Cardiac muscle cell (in vitro differentiated cells and primary cell): ENCODE results near the gene ASIC4. TPM values are rescaled to one million over a fixed set of nuclear protein-coding genes. Genes with fewer than 3 reads are reported as not detected.

ENCODE experiments used
- DNase-seq, 2 donors: peaks; one replicate each; pipeline versions ENCODE4 v3.0.0 to v3.0.0-alpha.2; 2010 to 2017; ENCODE audit warnings: low read depth in 1 of 2, low spot score in 1 of 2
- H3K27ac ChIP-seq: fragments of 200-600 bp; sonication (generic); 2 replicates; pipeline ENCODE4 v1.5.1; 2016
- H3K27me3 ChIP-seq: fragments of 200-600 bp; sonication (generic); 2 replicates; pipeline ENCODE4 v1.6.0; 2016; ENCODE audit warnings: control low read depth
- H3K36me3 ChIP-seq: fragments of 200-600 bp; sonication (generic); 2 replicates; pipeline ENCODE4 v1.5.1; 2016; ENCODE audit warnings: control low read depth
- H3K4me1 ChIP-seq: fragments of 200-600 bp; sonication (generic); 2 replicates; pipeline ENCODE4 v1.8.1; 2017; ENCODE audit warnings: low read depth, mild to moderate bottlenecking, mixed run types
- H3K4me3 ChIP-seq: fragments of 200-600 bp; sonication (generic); 2 replicates; pipeline ENCODE4 v1.5.1; 2016; ENCODE audit warnings: mild to moderate bottlenecking
- H3K9me3 ChIP-seq: fragments of 200-600 bp; sonication (generic); 2 replicates; pipeline ENCODE4 v1.5.1; 2017; ENCODE audit warnings: low read depth, mild to moderate bottlenecking, control low read depth
- polyA plus RNA-seq: library from polyadenylated mRNA; unstranded; fragments of >200 nt; fragmentation: Nextera tagmentation; extraction: Ambion mirVana; gene quantifications from 2 replicates; pipeline ENCODE4 v1.2.1, GENCODE V29; 2016
- total RNA-seq: library from RNA; depleted of rRNA; stranded (reverse); fragments of >200 nt; gene quantifications from 2 replicates; pipeline ENCODE4 v1.2.3, GENCODE V29; 2016
- TF ChIP-seq, protein P1 (sequence below): IDR thresholded peaks from 2 replicates; pipeline ENCODE4 v1.5.1; 2012; ENCODE audit warnings: low read depth, mild to moderate bottlenecking, low read length

Gene ASIC4
- total and polyA plus RNA-seq, 2 experiments from 2014 or later: 3.3 to 9.5 TPM

GRCh38 chr2:219565130-219566080 lies 51.1 kb downstream of the ASIC4 start:
- H3K9me3 ChIP-seq: no peaks in the 10 kb centered on the region
- H3K36me3 ChIP-seq: peaks cover 59% of the 10 kb centered on the region
- no peaks in the 10 kb centered on the region for H3K27me3 ChIP-seq
- peaks cover 19% of the 10 kb centered on the region for H3K4me1 ChIP-seq
- DNase-seq: no peak
- TF ChIP-seq, protein P1, sequence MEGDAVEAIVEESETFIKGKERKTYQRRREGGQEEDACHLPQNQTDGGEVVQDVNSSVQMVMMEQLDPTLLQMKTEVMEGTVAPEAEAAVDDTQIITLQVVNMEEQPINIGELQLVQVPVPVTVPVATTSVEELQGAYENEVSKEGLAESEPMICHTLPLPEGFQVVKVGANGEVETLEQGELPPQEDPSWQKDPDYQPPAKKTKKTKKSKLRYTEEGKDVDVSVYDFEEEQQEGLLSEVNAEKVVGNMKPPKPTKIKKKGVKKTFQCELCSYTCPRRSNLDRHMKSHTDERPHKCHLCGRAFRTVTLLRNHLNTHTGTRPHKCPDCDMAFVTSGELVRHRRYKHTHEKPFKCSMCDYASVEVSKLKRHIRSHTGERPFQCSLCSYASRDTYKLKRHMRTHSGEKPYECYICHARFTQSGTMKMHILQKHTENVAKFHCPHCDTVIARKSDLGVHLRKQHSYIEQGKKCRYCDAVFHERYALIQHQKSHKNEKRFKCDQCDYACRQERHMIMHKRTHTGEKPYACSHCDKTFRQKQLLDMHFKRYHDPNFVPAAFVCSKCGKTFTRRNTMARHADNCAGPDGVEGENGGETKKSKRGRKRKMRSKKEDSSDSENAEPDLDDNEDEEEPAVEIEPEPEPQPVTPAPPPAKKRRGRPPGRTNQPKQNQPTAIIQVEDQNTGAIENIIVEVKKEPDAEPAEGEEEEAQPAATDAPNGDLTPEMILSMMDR: no peak
- H3K4me3 ChIP-seq: no peak overlapping the region
- H3K27ac ChIP-seq: no peak overlapping the region

- H3K4me1 ChIP-seq: peaks cover 18% of the 10 kb centered on the region
- peaks cover 57% of the 10 kb centered on the region for H3K36me3 ChIP-seq
- H3K27ac ChIP-seq: no peak overlapping the region
These were observed 52.4 kb downstream of the ASIC4 start for GRCh38 chr2:219566640-219567039.

DNA sequence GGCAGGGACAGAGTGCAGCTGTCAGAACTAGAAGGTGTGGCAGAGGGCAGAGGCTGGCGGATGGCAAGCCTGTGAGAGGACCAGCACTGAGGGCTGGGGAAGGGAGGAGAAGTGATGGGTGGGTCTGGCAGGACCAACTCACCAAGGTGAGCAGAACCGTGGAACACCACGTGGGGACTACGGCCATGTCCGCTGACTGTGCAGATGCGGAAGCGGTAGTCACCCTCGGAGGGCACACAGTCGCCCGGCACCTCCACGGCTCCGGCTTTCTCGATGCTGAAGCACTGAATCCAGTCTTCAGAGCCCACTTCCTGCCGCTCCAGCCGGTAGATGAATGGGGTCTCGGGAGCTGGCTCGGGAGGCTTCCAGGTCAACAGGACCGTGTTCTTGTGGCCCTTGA lies 52.8 kb downstream of the ASIC4 start:
- no peak overlapping the region for H3K4me3 ChIP-seq

More at GRCh38 chr2:219566640-219567039, 52.4 kb downstream of the ASIC4 start:
- no peaks in the 10 kb centered on the region for H3K9me3 ChIP-seq
- DNase-seq: no peak
- H3K4me3 ChIP-seq: no peak overlapping the region
- TF ChIP-seq, protein P1: no peak
- H3K27me3 ChIP-seq: no peaks in the 10 kb centered on the region

DNA sequence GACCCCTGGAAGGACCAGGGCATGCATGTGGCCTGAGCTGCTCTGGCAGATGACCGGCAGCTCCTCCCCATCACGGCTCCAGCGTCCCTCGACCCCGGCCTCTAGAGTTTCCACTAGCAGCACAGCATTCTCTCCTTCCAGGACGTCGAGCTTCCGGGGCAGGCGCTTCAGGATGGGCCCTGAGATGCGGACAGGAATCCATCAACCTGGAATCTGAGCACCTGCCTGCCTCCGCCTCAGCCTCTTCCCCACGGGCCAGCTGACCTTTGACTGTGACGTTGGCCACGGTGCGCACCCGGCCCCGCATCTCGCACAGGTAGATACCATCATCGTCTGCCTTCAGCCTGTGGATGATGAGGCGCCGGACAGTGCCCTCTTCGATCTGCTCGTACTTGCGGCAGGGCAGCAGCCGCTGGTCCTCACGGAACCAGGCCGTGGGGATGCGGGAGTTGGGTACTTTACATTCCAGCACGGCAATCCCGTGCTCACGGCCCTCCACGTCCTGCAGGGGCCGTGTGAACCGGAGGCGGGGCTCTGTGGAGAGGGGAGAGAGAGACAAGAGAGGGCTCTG lies 53.6 kb downstream of the ASIC4 start:
- Histone ChIP-seq H3K9me3 (no peaks in the 10 kb centered on the region), H3K4me3 (no peak overlapping the region), H3K27me3 (no peaks in the 10 kb centered on the region), H3K4me1 (peaks cover 22% of the 10 kb centered on the region), H3K36me3 (peaks cover 52% of the 10 kb centered on the region), H3K27ac (no peak overlapping the region)
- TF ChIP-seq, protein P1: no peak
- no peak for DNase-seq

More for the DNA sequence above, 52.8 kb downstream of the ASIC4 start:
- Histone ChIP-seq H3K9me3 (no peaks in the 10 kb centered on the region), H3K27me3 (no peaks in the 10 kb centered on the region), H3K36me3 (peaks cover 56% of the 10 kb centered on the region), H3K4me1 (peaks cover 16% of the 10 kb centered on the region), H3K27ac (no peak overlapping the region)
- no peak for DNase-seq
- TF ChIP-seq, protein P1: no peak

GRCh38 chr2:219569041-219569440 lies 54.8 kb downstream of the ASIC4 start:
- no peak for DNase-seq
- H3K36me3 ChIP-seq: peaks cover 41% of the 10 kb centered on the region
- TF ChIP-seq, protein P1: no peak
- H3K4me3 ChIP-seq: no peak overlapping the region
- H3K27ac ChIP-seq: no peak overlapping the region
- no peaks in the 10 kb centered on the region for H3K9me3 ChIP-seq
- no peaks in the 10 kb centered on the region for H3K27me3 ChIP-seq
- peaks cover 25% of the 10 kb centered on the region for H3K4me1 ChIP-seq
